HT-29 (cell line): ENCODE measurements around the gene OR10T2. TPM values are rescaled to one million over a fixed set of nuclear protein-coding genes. Genes with fewer than 3 reads are reported as not detected.
"Not testable (repeated sequence)": the region's sequence is repeated elsewhere in the genome, so short reads cannot be mapped to it uniquely, and the experiment has no call there.

Experiments used
- DNase-seq: peaks from one replicate; pipeline ENCODE4 v3.0.0-alpha.2; 2015; ENCODE audit warnings: low spot score
- total RNA-seq: library from RNA; depleted of rRNA; stranded (reverse); fragments of >200 nt; shearing (Covaris generic); gene quantifications from 2 replicates; pipeline ENCODE4 v1.2.3, GENCODE V29; 2014; rRNA removed

OR10T2 gene, protein sequence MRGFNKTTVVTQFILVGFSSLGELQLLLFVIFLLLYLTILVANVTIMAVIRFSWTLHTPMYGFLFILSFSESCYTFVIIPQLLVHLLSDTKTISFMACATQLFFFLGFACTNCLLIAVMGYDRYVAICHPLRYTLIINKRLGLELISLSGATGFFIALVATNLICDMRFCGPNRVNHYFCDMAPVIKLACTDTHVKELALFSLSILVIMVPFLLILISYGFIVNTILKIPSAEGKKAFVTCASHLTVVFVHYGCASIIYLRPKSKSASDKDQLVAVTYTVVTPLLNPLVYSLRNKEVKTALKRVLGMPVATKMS
- not detected in 2 replicates for total RNA-seq

DNA sequence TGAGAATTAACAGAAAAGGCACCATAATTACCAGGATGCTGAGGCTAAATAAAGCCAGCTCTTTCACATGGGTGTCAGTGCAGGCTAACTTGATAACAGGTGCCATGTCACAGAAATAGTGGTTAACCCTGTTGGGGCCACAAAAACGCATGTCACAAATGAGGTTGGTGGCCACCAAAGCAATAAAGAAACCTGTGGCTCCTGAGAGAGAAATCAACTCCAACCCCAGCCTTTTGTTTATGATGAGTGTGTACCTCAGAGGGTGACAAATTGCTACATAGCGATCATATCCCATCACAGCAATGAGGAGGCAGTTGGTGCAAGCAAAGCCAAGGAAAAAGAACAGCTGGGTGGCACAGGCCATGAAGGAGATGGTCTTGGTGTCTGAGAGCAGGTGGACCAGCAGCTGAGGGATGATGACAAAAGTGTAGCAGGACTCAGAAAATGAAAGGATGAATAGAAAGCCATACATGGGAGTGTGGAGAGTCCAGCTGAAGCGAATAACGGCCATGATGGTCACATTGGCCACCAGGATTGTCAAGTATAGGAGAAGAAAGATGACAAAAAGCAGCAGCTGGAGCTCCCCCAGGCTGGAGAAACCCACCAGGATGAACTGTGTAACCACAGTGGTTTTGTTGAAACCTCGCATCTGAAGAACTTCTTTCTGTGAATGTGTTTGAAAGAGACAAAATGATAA, at the start of gene OR10T2:
OR10T2 (minus strand) TSS at position 649 of the 697 bp plus-strand sequence; CDS start at position 649, 0 bp downstream.
- DNase-seq, result no peak

DNA sequence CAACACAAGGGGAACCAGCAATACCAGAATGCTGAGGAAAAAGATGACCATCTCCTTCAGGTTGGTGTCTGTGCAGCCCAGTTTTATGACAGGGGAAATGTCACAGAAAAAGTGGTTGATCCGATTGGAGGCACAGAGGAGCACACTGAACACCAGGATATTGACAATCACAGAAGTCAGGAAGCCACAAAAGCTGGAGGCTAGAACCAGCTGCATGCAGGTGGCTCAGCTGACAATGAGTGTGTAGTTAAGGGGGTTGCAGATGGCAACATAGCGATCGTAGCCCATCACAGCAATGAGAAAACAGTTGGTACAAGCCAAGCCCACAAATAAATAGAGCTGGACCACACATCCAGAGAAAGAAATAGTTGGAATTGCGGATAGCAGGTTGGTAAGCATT, 46.1 kb upstream of the OR10T2 start:
- DNase-seq, result no peak

DNA sequence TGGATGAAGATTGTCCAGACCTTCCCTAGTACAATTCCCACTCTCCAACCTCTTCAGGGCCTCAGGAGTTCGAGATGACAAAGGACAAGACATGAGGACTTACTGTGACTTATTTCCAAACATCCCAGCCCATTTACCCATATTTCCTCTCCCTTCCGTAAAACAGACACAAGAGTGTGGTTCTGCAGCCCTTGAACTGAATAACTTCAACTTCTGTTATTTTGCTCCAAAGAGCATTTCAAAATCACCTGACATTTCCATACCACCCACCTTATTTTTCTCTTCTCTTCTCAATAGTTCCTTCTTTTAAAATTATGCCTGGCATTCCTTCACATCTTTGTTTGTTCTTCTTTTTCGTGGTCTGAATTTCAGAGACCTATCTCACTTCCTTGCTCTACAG, 35.5 kb upstream of the OR10T2 start:
- no peak for DNase-seq

DNA sequence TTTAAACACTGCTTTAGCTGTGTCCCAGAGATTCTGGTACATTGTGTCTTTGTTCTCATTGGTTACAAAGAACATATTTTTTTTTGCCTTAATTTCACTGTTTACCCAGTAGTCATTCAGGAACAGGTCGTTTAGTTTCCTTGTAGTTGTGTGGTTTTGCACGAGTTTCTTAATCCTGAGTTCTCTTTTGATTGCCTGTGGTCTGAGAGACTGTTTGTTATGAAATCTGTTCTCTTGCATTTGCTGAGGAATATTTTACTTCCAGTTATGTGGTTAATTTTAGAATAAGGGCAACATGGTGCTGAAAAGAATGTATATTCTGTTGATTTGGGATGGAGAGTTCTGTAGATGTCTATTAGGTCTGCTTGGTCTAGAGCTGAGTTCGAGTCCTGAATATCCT, 30.9 kb upstream of the OR10T2 start:
- not testable (repeated sequence) for DNase-seq

DNA sequence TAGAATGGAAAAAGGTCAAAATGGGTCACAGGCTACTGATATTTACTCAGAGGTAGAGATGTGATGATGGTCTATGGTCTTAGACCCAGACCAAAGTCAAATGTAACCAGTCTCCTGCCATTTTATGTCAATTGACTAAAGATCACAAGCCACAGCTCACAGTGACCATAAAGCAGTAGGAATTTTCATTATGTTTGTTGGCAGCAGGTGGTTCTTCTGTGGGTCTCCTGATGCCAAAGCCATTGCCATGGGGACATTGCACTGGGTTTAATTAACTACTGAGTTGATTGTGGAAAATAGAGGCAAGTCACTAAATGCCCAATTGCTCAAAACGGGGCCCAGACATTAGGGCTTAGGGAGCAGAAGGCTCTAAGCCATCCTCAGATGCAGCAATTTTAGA, 26.9 kb upstream of the OR10T2 start, which contains the start of gene OR10K2:
OR10K2 (minus strand) TSS at position 101 of the 400 bp plus-strand sequence. CDS start 5,371 bp downstream, outside the sequence.
- DNase-seq, result no peak

DNA sequence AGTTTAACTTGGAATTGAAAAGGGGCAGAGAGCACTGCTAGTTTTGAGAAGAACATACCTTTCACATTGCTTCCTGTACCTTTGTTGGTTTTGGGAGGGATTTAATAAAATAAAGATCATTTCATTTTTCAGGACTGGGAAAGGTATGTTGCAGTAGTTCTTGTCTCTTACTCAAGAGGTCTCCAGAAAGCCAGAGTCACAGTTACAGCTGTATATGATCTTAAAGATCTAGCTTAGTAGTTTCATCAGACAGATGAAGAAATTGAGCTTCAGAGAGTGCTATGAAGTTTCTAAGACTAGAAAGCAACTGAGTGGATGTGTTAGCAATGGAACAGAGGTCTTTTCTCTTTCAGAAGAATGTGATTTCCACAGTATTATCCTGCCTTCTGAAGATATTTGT, 25.8 kb upstream of the OR10T2 start:
- no peak for DNase-seq

DNA sequence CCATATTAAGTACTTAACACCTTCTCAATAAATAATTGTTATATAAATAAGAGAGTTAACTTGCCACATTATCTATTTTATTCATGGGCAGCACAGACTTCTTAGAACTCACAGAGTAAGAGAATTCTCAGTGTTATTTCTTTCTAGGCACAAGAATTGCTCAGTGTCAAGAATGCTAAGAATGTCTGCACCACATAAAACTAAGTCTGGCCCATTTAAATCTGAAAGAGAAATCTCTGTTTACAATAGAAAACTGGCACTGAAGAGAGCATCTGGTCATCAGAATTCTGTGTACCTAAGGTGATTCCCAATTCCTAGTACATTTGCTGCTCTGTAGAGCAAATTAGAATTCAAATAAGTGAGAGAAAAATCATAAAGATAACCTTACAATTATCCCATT, 22.9 kb upstream of the OR10T2 start:
- no peak for DNase-seq

DNA sequence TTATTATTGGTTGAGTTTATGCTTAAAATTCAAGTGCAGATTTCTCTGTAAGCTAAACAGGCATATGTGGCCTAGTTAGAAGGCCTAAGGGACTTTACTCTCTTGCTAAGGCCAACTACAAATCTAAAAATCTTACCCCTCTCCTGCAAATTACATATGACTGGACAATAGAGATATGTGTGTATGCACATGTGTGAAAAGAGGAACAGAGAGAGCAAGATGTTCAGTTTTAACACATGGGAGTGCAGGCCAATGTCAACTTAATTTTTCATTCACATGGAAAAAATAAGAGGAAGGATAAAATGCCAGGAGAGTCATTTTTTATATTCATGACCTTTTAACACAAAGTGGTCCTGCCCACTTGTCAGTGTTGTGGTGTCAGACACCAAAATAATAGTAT, 18.3 kb upstream of the OR10T2 start:
- DNase-seq, result no peak

DNA sequence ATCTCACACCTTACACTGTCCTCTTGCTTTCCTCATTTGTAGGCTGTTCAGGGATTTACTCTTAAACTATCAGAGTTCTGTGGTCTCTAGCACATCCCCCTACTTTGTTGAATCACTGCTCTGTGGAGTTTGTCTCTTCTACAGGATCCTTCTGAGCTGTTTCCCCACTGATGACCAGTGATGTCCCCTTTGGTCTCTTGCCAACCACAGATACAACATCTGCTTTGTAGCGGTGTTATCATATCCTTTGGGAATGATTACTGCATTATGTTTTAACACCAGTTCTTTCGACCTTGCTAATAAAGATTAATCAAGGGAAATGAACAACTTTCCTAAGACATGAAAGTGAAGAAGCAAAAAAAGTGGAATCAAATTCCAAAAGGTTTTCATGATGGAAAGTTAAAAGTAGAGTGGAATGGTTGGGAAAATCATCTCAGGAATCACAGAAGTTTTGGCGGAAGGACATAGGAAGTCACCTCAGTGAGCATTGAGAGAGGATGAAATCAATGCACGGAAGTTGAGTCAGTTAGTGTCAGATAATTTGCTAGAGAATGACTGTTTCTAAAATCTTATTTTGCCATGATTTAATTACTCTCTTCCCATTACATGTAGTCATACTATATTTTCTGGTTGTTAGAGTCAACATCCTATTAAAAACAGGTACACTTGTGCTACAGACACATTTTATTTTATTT, 15.5 kb upstream of the OR10T2 start:
- DNase-seq, result no peak

DNA sequence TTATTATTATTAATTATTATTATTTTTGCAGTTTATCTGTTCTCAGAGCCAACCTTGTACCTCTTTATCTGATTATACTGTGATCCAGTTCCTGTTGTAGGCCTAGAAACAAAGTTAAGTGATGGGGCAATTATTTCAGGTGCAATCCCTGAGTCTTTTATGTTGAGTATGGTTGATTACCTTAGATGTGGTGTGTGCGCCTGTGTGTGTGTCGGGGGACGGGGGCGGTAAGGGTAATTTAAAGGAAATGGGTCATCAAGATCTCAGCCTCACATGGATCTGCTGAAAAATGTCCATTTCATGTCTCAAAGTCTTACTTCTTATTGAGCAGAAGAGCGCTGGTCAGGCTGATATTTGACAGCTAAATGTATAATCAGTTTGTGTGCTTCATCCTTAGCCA, 7.8 kb upstream of the OR10T2 start:
- DNase-seq, result no peak

DNA sequence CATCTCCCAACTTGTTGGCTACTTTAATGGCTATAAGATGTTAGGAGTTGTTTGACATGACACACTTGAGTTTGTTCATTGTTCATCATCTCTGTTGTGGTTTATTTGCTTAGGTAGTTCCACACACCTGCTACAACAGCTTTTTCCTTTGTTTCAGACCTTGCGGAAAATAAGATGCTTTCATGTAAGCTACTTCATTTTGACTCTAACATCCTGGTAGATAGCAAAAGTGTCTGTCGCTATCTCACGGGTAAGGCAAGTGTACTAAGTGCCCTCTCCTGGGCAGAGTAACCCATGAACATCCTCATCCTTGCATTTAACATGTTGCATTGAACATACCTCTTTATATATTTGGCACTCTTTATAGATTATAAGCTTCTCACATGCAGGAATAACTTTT, 1.6 kb upstream of the OR10T2 start:
- DNase-seq, result no peak

DNA sequence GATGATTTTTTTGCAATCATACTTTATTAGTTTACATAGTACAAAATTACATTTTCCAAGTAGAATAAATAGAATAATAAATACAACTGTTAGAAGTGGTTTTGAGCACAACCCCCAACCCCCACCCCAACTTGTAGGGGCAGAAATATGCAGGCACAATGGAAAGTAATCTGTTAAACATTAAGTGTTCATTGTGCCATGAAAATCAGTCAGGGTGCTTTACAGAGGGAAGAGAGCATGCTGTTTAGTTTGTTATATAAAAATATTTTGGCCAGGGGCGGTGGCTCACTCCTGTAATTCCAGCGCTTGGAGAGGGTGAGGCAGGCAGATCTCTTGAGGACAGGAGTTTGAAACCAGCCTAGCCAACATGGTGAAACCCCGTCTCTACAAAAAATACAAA, 2.6 kb downstream of the OR10T2 start:
- no peak for DNase-seq

DNA sequence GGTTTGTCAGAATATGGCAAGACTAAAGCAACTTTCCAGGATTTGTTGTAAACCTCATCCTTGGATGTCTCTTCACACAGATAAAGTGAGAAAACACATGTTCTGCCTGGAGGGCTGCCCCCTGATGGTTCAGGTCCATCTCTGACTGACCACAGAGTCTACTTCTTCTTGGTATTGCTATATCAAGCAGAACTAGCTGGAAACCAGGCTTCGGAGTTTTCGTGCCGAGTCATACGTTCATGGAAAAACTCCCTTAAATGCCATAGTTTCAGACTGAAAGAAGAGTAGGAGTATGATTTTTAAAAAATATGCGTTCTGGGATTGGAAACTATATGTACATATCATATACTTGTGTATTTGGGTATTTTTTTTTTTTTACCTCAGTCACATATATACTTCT, 5.8 kb downstream of the OR10T2 start:
- no peak for DNase-seq

DNA sequence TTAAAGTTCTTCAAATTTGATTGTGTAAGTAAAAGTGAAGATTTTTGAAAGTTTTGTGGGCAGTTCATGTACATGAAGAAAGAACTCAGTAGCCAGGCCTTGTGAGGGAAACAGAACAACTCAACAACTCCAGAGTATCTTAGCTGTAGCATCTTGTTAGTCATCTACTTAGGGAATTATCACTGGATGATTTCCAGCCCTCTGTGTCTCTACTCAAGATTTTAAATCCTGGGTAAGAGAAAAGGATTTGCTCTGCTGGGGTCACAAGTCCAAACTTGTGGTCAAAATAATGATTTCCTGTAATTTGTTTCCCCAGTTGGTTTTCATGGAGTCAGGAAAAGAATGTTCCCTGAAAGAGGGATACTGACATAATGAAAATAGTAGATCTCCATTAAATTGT, 8.2 kb downstream of the OR10T2 start:
- DNase-seq, result no peak

DNA sequence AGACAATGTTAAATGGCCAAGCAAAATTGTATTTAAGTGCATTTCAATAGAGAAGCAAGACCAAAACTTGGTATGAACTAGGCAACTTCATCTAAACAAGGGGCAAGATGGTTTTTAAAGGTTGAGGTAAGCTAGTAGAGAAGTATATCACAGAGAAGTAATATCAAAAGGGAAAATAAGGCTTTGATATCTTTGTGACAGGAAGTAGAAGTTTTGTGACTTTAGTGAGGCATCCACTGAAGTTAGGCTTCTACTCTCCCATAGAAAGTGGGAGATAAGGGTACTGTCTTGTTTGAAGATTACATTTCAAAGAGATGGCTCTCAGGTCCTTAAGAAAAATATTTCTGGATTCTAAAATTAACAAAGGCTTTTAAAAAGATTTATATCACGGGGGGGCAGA, 8.9 kb downstream of the OR10T2 start:
- no peak for DNase-seq

DNA sequence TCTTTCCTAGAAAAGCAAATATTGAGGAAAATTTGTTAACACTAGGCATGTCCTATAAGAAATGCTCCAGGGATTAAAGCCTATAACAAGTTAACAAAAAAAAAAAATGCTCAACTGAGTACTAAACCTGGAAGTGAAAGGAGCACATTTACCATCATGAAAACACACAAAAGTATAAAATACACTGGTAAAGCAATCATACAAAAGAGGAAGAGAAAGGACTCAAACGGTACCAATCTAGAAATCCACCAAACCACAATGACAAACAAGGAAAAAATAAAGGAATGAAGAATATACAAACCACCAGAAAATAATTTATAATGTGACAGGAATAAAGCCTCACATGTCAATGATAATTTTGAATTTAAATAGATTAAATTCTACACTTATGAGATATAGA, 24.4 kb downstream of the OR10T2 start:
- DNase-seq, result no peak

DNA sequence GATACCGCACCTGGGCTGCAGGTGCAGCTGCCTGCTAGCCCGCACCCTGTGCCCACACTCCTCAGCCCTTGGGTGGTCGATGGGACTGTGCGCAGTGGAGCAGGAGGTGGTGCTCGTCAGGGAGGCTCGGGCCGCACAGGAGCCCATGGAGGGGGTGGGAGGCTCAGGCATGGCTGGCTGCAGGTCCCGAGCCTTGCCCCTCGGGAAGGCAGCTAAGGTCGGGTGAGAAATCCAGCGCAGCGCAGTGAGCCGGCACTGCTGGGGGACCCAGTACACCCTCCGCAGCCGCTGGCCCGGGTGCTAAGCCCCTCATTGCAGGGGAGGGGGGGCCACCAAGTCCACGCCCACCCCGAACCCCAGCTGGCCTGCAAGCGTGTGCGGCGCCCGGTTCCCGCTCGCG, 25.2 kb downstream of the OR10T2 start:
- DNase-seq, result not testable (repeated sequence)

DNA sequence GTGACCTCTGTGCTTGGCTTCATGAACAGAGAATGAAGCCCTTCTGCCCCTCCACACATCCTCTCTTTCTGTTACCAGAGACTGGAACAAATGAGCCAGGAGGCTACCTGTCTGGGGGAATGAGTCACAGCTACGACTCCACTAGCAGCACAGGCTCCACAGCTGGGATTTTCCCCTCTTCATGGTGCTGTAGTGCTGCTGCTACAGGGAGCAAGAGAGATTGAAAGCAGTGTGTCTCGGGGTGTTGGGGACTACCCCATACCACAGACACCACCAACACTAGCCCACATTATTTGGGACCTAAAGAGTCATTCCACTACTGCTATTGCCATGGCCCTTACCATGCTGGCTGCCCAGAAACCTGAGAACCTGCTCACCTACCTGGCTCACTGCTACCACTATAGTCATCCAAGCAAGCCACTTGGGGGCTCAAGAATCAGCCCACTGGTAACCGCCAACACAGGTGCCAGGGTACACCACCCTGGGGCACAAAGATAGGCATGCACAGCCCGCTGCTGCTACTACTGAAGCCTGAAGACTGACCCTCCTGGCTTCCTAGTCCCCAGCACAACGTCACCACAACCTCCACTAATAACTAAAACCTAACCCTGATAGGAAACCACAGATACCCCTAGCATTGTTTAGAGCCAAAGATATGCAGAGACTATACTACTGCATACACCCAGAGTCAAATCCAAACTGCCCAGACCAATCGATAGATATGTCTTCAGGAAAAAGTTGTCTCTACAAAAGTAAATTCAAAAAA, 27.9 kb downstream of the OR10T2 start:
- no peak for DNase-seq

DNA sequence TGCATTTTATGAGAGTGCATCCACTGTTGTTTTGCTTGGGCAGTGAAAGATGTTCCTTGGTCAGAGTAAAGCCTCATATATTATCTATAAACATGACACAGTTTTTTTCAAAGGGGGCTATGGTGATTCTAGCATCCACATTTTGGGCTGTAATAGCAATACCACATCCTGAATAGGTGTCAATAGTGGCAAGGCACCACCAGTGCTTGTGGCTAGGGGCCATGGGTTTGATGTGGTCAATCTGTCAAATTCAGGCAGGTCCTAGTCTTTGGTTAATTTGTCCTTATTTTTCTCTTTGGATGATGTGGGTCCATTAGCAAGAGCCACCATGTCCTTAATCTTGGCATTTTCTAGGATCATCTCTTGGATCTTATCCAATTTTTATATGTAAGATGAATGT, 32.5 kb downstream of the OR10T2 start:
- no peak for DNase-seq

DNA sequence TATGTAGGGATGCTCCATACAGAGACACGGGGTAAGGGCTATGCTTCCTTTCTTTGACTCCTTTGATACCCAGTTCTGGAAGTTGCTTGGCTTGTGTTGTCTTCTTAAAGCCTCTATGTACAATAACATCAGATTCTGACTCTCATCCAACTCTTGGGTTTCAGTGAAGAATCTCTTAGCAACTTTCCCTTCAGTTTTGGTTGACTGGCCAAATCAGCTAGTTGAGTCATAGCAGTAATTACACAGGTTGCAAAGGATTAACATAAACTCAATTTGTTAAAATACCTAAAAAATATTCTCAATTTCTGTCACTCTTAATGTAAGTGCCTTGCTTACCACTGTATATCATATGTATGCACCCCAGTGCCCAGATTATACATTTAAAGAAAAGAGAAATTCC, 36.3 kb downstream of the OR10T2 start:
- DNase-seq, result no peak

DNA sequence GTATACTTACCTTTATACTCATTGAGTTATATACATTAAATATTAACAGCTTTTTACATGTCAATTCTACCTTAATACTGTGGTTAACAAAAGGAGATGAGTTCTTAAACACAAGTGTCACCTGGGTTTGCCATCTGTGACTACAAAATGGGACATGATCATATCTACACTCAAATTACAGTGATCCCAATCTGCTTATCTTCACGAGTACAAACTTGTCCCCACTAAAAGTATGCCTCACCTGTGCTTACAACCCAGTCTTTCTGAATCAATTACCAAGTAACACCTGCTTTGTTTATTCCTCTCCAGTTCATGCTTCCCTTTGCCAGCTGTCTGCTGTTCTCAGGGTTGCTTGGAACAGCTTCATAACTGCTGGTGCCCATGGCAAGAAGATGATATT, 36.8 kb downstream of the OR10T2 start:
- no peak for DNase-seq

DNA sequence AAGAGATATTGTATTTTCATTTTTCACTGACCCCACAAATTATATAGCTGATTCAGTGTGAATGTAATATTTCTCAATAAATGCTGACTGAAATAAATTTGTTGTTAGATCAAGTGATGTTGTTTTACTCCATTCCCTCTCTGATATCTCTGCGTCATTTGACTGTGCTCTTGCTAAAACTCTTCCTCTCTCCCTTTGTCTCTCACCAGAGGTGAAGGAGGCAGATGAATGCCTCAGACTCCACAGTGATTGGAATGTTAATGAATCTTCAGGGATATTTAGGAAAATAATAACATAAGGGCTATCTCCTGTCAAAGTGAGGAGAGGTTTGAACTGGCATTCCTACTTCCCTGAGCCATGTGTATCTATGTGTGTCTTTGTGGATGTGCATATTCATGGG, 41.8 kb downstream of the OR10T2 start:
- no peak for DNase-seq
